Limb (tissue), 2 donors: ENCODE results near the gene USP21.

Experiments used
- DNase-seq, 2 donors: peaks; one replicate each; pipeline ENCODE4 v3.0.0-alpha.2; 2016; ENCODE audit errors: extremely low spot score in 2 of 2

Gene USP21

DNA sequence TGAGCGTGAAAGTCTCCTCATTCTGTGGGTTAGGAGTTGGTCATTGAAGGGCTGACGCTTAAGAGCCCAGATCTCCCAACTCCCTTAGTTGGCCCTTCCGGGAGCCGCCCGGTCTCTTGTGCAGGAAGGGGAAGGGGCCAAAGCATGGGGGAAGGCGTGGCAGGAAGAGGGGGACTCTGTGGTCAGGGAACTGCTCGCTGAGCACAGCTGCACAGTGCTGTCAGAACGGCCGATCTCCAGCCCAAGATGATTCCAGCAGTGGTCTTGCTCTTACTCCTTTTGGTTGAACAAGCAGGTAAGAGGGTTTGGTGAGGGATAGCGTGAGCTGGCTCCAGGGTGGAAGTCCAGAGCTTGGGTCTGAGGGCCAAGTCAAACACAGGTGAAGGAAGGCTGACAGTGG is 55.8 kb downstream of the USP21 start, which contains the start of gene FCER1G:
Gene FCER1G, plus strand, starts transcription at position 220 of the 400 bp plus-strand sequence. Its CDS starts 27 bp downstream, at position 247.
- no peak for DNase-seq
